PFSK-1 (cell line): ENCODE data around the gene IL9R.

Source experiments
- FOXP2 ChIP-seq: optimal IDR thresholded peaks from 2 replicates; pipeline ENCODE3; 2011; ENCODE audit warnings: borderline replicate concordance, control low read depth, inconsistent platforms; ENCODE audit not compliant: insufficient read depth; ENCODE audit errors: extremely low read length, extremely low read depth
- POLR2AphosphoS5 ChIP-seq: IDR thresholded peaks from 2 replicates; pipeline ENCODE4 v1.6.1; 2012; ENCODE audit warnings: low read depth, mild to moderate bottlenecking, control low read depth, low read length, moderate library complexity
- SIN3A ChIP-seq: IDR thresholded peaks from 2 replicates; pipeline ENCODE4 v1.6.1; 2012; ENCODE audit warnings: mild to moderate bottlenecking, low read length, moderate library complexity, borderline replicate concordance; ENCODE audit not compliant: insufficient read depth
- TAF1 ChIP-seq: IDR thresholded peaks from 2 replicates; pipeline ENCODE4 v1.6.1; 2012; ENCODE audit warnings: low read length, control low read depth, borderline replicate concordance; ENCODE audit not compliant: insufficient read depth
- TF ChIP-seq, protein P1 (sequence below), 2 experiments: IDR thresholded peaks; 2 replicates each; pipeline versions ENCODE4 v1.6.1 to v1.8.0; 2011 to 2012; ENCODE audit warnings: low read depth in 2 of 2, low read length in 2 of 2, control low read depth in 1 of 2, inconsistent platforms in 1 of 2, mild to moderate bottlenecking in 1 of 2, moderate library complexity in 1 of 2; ENCODE audit not compliant: insufficient read depth in 1 of 2

DNA sequence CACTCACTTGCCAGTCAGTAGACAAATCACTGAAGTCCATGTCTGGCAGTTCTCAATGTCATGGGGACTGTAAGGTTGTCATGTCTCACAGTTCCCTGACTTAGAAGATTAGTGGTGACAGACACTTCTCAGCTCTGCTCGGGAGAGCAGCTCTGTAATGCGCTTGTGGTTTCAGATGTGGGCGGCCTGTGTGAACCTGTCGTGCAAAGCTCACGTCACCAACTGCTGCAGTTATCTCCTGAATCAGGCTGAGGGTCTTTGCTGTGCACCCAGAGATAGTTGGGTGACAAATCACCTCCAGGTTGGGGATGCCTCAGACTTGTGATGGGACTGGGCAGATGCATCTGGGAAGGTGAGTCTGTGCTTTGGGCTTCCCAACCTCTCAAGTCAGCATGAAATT, at the start of gene IL9R:
- TF ChIP-seq, protein P1, sequence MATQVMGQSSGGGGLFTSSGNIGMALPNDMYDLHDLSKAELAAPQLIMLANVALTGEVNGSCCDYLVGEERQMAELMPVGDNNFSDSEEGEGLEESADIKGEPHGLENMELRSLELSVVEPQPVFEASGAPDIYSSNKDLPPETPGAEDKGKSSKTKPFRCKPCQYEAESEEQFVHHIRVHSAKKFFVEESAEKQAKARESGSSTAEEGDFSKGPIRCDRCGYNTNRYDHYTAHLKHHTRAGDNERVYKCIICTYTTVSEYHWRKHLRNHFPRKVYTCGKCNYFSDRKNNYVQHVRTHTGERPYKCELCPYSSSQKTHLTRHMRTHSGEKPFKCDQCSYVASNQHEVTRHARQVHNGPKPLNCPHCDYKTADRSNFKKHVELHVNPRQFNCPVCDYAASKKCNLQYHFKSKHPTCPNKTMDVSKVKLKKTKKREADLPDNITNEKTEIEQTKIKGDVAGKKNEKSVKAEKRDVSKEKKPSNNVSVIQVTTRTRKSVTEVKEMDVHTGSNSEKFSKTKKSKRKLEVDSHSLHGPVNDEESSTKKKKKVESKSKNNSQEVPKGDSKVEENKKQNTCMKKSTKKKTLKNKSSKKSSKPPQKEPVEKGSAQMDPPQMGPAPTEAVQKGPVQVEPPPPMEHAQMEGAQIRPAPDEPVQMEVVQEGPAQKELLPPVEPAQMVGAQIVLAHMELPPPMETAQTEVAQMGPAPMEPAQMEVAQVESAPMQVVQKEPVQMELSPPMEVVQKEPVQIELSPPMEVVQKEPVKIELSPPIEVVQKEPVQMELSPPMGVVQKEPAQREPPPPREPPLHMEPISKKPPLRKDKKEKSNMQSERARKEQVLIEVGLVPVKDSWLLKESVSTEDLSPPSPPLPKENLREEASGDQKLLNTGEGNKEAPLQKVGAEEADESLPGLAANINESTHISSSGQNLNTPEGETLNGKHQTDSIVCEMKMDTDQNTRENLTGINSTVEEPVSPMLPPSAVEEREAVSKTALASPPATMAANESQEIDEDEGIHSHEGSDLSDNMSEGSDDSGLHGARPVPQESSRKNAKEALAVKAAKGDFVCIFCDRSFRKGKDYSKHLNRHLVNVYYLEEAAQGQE (IDR thresholded peaks at IDR 0.05; ENCODE audit: insufficient read depth in 1 of 2, low read depth in 2 of 2, low read length in 2 of 2), result no peak
- TF ChIP-seq POLR2AphosphoS5, result no peak
- no peak for TF ChIP-seq TAF1
- TF ChIP-seq SIN3A, result no peak
- no peak for TF ChIP-seq FOXP2
